Renal pelvis (tissue), 12 donors: ENCODE measurements around the gene BATF2. TPM values are rescaled to one million over a fixed set of nuclear protein-coding genes. Genes with fewer than 3 reads are reported as not detected.
"Not testable (repeated sequence)": the region's sequence is repeated elsewhere in the genome, so short reads cannot be mapped to it uniquely, and the experiment has no call there.

ENCODE experiments used
- DNase-seq: peaks from one replicate; pipeline ENCODE4 v3.0.0-alpha.2; 2013
- long read RNA-seq, 16 experiments: transcript quantifications; one replicate each; lab custom pipeline, GENCODE V29; 2026
- polyA plus RNA-seq, 3 donors: library from polyadenylated mRNA; unstranded; fragments of 120-200 nt; gene quantifications; one replicate each; pipeline ENCODE4 v1.2.1, GENCODE V29; 2013; ENCODE audit not compliant: insufficient read length in 3 of 3

Gene BATF2, protein sequence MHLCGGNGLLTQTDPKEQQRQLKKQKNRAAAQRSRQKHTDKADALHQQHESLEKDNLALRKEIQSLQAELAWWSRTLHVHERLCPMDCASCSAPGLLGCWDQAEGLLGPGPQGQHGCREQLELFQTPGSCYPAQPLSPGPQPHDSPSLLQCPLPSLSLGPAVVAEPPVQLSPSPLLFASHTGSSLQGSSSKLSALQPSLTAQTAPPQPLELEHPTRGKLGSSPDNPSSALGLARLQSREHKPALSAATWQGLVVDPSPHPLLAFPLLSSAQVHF
- 1 to 10 TPM; 3.1 to 3.2 (median 3.1) TPM for polyA plus RNA-seq
- long read RNA-seq, donor 1, partial matches to known transcripts = 0 of 2 reads
- long read RNA-seq, donor 1, other reads (novel, unspliced or antisense) = 0 of 2 reads
- long read RNA-seq, donor 2 = 0 reads
- long read RNA-seq, donor 3 = 0 reads
- long read RNA-seq, donor 4, partial matches to known transcripts = 0 of 2 reads
- long read RNA-seq, donor 4, other reads (novel, unspliced or antisense) = 0 of 2 reads
- long read RNA-seq, donor 5 = 0 reads
- long read RNA-seq, donor 6, partial matches to known transcripts = 0 of 5 reads
- long read RNA-seq, donor 6, other reads (novel, unspliced or antisense) = 0 of 5 reads
- long read RNA-seq, donor 7, partial matches to known transcripts = 0 of 3 reads
- long read RNA-seq, donor 7, other reads (novel, unspliced or antisense) = 0 of 3 reads
- long read RNA-seq, donor 8, partial matches to known transcripts = 0 of 2 reads
- long read RNA-seq, donor 8, other reads (novel, unspliced or antisense) = 0 of 2 reads
- long read RNA-seq, donor 9, partial matches to known transcripts = 107 of 111 reads
- long read RNA-seq, donor 9, other reads (novel, unspliced or antisense) = 0 of 111 reads
- long read RNA-seq, donor 10, partial matches to known transcripts = 0 of 5 reads
- long read RNA-seq, donor 10, other reads (novel, unspliced or antisense) = 0 of 5 reads
- long read RNA-seq, donor 11, partial matches to known transcripts = 0 of 2 reads
- long read RNA-seq, donor 11, other reads (novel, unspliced or antisense) = 0 of 2 reads
- long read RNA-seq, donor 12, partial matches to known transcripts = 0 of 3 reads
- long read RNA-seq, donor 12, other reads (novel, unspliced or antisense) = 0 of 3 reads
- long read RNA-seq, donor 13, partial matches to known transcripts = 0 of 4 reads
- long read RNA-seq, donor 13, other reads (novel, unspliced or antisense) = 0 of 4 reads
- long read RNA-seq, donor 14 = 0 reads
- long read RNA-seq, donor 15, partial matches to known transcripts = 0 of 5 reads
- long read RNA-seq, donor 15, other reads (novel, unspliced or antisense) = 0 of 5 reads
- long read RNA-seq, donor 16, partial matches to known transcripts = 0 of 6 reads
- long read RNA-seq, donor 16, other reads (novel, unspliced or antisense) = 0 of 6 reads

DNA sequence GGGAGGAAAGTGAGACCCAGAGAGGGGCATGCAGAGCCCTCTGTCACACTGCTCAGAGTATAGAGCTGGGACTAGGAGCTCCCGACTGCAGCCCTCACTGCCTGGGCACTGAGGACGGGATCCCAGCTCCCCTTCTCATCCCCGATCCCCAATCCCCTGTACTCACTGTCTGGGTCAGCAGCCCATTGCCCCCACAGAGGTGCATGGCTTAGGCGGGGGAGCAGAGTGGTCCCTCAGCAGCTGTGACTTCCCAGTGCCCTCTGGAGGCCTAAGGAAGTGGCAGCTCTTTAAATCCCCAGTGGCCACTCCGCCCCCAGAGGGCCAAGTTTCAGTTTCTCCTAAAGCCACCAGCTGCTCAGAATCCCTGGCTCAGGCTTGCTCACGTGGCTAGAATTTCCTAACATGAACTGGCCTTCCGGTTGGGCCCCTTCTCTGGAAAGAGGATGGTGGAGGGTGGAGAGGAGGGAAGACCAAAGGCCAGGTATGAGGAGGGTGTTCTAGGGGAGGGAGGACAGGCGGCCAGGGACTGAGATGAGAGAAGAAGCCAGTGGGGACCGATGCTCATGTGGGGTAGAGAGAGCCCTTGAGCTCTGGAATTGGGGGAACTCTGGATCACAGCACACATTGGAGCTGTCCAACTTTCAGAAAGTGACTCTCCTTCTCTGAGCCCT lies at the start of gene BATF2:
Gene BATF2, minus strand, starts transcription at position 262 of the 671 bp plus-strand sequence. Its CDS starts 57 bp downstream, at position 205.
- peak; percentile 86 for DNase-seq

DNA sequence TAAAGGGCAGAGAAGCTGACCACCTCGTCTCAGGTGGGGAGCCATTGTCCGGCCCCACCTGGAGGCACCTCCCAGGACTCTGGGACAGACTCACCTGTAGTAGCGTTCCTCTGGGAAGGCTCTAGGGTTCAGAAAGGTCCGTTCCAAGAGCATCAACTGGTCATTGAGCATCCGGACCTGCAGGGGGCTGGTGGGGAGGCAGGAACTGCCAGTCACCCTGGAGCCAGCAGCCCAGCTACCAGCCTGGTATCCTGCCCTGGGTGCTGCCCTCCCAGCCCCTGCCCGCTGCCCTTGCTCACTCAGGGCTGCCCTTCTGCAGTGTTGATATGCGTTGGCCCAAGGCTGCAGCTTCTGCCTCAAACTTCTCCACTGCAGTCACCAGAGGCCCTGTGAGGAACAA lies 49.0 kb upstream of the BATF2 start:
- no peak for DNase-seq

DNA sequence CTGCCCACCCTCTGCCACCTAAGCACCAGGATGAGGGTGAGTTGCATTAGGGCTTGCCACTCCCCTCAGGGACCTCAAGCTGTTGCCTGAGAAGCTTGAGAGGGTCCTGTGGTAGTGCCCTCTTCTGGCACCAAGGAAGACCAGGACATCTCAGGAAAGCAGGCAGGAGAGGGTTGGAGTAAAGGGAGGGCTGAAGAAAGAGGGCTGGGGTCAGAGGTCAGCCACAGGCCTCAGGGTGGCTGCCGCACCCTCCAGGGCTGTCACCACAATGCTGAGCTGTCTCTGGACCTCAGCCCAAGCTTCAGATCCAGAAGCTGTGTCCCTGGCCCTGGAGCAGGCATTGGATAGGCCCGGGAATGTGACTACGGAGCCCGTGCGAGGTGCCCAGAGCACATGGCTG lies 48.3 kb upstream of the BATF2 start:
- DNase-seq = no peak

DNA sequence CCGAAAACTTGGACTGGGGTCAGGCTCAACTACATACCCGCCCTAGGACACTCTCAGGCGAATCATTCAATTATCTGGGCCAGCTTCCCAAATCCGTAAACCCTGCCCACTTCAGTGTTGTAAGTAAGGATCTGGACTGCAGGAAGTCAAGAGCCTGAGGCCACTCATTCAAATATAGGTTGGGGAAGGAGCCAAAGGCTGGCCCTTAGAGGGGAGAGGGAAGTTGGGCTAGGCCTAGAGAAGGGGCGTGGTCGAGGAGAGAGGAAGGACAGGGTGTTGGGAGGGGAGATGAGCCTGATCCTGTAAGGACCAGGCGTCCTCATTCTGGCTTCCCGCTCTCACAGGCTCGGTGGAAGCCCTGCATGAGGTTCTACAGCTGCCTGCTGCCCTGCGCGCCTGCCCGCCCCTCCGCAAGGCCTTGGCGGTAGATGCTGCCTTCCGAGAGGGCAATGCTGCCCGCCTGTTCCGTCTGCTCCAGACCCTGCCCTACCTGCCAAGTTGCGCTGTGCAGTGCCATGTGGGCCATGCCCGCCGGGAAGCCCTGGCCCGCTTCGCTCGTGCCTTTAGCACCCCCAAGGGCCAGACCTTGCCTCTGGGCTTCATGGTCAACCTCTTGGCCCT lies 47.2 kb upstream of the BATF2 start:
- no peak for DNase-seq

DNA sequence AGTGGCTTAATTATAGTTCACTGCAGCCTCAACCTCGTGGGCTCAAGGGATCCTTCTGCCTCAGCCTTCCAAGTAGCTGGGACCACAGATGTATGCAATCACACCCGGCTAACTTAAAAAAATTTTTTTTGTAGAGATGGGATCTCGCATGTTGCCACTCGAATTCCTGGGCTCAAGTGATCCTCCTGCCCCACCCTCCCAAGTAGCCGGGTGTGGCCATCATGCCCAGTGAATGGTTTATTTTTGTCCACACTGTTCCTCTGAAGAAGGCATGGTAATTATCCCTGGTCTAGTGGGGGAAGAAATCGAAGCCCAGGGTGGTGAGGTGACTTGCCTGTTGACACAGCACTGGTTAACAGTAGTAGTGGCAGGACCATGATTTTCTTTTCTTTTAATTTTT lies 46.1 kb upstream of the BATF2 start:
- no peak for DNase-seq

DNA sequence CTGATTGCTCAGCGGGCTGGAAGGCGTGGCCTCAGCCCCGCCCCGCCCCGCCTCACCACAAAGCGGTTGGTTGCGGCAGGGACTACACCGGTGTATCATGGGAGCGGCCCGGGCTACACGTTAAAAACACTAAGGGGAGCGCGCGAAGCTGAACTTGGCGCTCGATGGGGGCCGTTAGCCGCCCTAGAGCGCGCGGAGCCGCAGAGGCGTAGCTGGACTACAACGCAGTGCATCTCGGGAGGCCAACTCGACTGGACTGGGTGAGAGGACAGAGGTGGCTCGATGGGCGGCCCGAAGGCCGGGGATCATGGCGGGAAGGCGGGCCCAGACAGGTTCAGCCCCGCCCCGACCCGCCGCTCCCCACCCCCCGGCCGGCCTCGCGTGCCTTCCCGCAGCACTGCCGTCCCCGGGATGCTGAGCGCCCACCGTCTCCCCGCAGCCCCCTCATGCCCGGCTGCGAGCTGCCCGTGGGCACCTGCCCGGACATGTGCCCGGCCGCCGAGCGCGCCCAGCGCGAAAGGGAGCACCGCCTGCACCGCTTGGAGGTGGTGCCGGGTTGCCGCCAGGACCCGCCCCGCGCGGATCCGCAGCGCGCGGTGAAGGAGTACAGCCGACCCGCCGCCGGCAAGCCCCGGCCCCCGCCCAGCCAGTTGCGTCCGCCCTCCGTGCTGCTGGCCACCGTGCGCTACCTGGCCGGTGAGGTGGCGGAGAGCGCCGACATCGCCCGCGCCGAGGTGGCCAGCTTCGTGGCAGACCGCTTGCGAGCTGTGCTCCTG lies 44.3 kb upstream of the BATF2 start, which contains the start of gene SAC3D1:
Gene SAC3D1, plus strand, starts transcription at position 364 of the 776 bp plus-strand sequence. Its CDS starts 83 bp downstream, at position 447.
- peak; percentile 93 for DNase-seq

DNA sequence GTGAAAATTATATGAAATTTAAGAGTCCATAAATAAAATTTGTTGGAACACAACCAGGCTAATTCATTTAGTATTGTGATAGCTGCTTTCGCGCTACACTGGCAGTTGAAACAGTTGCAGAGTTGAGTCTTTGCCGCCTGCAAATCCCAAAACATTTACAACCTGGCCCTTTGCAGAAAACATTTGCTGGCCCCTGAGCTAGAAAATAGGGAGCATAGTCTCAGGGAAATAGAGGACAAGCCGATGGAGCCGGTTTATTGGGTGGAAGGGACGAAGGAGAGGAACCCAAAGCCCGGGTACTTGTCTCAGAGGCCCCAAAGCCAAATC lies 43.7 kb upstream of the BATF2 start:
- no peak for DNase-seq

DNA sequence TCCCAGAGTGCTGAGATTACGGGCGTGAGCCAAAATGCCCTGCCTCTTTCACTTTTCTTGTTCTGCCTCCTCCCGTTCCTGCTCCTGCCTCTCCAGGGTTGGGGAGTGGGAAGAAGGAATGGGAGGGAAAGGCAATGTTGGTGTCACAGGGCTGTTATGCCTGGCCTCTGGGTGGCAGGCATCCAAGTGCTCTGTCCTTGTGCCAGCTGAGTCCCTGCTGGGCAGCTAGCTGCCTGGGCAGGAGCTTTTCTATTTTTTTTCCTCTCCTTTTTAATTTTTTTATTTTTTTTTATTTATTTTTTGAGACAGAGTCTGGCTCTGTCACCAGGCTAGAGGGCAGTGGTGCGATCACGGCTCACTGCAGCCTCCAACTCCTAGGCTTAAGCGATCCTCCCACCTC lies 40.2 kb upstream of the BATF2 start:
- no peak for DNase-seq

DNA sequence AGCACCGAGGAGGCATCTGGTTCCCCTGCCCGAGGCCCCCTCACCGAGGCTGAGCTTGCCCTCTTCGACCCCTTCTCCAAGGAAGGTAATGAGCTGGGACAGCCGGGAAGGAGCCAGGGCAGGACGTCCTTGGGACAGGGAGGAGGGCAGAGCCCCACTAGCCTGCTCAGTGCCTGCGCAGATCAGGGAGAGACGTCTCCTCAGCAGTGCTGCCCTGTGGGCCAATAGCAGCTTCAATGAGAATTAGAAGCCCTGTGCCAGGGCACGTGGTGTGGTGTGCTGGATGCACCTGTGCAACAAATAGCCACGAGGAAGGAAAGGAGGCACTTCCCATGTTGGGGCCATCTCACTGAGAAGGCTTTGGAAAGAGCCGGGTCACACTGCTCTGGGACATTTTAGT lies 38.8 kb upstream of the BATF2 start:
- DNase-seq = no peak

DNA sequence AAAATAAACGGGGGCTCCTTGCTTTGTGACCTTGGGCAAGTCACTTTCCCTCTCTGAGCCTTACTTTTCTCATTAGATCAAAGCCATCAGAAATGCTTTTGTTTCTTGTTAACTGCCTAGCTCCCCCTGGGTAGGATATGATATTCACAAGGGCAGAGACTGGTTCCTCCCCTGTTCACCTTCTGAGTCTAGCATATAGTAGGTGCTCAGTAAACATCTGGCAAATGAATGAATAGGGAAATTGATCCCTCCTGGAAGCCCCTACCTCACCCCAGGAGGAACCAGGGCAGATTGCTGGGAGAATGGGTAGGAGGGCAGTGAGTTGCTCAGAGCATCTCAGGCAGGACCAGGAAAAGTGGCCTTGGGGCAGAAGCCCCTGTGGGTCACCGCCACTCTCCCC lies 37.7 kb upstream of the BATF2 start:
- no peak for DNase-seq

DNA sequence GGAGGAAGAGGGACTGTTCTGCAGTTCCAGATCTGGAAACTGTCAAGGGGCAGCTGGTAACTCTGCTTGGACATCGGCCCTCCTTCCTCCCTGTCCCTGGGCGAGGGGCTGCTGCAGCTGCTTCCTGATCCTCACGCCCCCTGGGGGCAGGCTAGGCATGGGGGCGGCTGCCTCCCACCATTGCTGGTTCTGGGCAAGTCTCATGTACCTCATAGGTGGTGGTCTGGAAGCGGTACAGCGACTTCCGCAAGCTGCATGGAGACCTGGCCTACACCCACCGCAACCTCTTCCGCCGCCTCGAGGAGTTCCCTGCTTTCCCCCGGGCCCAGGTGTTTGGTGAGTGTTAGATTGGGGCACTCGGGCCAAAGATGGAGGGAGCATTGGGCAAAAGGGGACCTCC lies 35.4 kb upstream of the BATF2 start:
- DNase-seq = no peak

DNA sequence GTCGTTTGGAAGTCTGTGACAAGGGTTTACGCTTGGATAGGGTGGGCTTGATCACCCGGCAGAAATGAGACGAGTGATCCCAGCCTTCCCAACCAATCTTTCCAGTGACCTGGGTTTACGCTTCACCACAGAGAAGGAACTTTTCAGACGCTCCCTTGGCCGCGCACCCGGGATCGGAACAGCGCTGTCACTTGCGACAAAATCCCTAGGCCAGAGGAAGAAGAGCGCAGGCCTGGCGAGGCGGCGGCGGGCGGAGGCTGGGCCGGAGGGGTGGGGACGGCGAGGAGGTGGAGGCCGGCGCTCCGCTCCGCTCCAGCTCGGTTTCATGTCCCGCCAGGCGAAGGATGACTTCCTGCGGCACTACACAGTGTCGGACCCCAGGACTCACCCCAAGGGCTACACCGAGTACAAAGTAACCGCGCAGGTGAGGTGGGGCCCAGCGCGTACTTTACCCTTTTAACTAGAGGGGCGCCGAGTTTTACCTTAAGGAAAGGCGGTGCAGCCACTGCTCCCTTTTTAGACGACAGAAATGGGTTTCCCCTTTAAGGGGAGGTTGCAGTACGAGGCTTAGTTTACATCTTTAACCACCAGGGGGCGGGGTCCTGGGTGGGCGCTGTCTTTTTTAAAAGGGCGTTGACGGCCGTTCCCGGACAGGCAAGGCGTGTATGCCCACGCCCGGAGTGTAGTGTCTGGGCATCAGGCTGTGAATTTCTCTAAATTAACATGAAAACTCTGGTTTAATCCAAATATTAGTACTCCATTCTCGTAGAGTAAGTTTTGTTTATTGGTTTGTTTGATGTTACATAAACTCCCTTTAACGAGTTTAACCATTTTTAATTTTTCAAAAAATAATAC lies 30.7 kb upstream of the BATF2 start, which contains the start of gene SNX15:
Gene SNX15, plus strand, starts transcription at position 227 of the 855 bp plus-strand sequence. Its CDS starts 99 bp downstream, at position 326.
- DNase-seq = peak; percentile 98

DNA sequence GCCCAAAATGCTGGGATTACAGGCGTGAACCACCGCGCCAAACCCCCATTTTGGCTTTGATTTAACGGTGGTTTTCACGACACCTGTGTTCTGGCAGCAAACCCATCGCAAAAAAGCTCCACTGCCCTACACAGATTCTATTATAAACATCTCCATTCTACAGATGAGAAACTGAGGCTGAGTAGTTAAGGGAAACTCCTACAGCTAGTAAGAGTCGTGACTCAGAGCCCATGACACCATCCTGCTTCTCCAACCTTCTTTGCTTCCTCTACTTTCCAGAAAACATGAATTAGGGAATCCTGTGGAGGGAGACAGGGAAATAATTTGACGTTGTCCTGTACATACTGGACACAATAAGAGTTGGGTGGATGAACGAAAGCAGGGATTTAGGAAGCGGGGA lies 30.0 kb upstream of the BATF2 start:
- no peak for DNase-seq

DNA sequence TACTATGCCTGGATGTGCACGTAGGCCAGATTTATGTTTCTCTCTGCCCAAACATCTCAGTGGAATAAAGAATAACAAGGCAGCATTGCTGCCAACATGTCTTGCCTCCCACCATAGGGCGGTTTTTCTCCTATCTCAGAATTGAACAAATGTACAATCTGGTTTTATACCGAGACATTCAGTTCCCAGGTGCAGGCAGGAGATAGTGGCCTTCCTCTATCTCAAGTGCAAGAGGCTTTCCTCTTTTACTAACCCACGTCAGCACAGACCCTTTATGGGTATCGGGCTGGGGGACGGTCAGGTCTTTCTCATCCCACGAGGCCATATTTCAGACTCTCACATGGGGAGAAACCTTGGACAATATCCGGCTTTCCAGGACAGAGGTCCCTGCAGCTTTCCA lies 26.7 kb upstream of the BATF2 start:
- not testable (repeated sequence) for DNase-seq

DNA sequence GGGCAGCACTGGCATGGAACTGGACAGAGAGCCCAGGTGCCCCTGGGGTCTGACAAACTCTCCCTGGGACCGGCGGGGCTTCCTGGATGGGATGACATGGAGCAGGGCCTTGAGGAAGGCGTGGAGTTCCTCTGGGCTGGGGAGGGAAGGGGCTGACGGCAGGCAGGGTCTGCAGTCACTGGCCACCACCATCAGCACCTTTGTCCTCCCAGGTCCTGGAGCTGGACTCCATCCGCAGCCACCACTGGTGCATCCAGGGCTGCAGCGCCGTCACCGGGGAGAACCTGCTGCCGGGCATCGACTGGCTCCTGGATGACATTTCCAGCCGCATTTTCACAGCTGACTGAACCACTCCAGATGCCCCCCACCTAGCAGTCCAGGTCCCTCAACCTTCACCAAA lies 24.7 kb upstream of the BATF2 start:
- DNase-seq = no peak

DNA sequence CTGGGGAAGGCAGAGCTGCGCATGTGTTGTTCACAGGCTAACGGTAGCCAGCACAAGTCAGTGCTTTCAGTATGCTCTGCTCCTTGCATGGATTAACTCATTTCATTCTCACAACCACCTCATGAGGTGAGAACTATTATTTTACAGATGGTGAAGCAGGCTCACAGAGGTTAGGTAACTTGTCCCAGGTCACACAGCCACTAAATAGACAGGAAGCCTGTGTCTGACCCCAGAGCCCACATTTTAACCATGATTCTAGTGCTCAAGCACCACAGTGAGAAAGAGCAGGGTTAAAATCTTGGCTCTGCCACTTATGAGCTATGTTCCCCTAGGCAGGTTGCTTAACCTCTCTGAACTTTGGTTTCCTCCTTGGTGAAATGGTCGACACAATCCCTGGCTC lies 24.2 kb upstream of the BATF2 start:
- DNase-seq = no peak

DNA sequence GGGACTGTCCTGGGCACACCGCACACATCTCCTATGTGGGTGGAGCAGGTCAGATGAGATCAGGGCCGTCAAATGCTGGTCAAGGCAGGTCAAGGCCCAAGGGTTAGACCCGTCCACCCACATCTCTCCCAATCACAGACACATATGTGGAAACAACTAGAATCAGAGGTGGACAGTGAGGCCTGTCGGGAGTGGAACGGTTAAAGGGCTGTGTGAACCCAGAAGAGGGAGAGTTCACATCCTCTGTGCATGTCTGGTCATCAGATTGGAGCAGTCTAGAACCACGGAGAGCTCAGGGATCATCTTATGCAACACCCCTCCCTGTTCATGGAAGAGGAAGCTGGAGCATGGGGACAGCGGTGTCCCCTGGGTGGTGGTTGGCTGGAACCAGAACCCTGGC lies 23.1 kb upstream of the BATF2 start:
- no peak for DNase-seq

DNA sequence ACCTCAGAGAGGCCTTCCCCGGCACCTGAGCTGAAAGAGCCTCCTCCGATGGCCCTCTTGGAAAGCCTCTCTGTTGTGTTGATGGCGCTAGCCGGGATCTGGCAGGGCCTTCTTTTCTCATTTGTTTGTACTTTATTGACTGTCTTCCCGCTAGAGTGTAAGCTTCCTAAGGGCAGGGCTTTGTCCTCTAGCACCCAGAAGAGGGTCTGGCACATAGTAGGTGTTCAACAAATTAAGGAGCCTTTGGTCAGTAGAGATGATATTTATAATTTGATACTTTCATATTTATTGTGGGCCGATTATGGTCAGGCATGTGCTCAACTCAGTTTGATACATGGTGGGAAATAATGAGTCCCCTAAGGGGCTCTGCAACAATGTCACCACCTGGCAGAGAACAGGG lies 21.2 kb upstream of the BATF2 start:
- DNase-seq = no peak

DNA sequence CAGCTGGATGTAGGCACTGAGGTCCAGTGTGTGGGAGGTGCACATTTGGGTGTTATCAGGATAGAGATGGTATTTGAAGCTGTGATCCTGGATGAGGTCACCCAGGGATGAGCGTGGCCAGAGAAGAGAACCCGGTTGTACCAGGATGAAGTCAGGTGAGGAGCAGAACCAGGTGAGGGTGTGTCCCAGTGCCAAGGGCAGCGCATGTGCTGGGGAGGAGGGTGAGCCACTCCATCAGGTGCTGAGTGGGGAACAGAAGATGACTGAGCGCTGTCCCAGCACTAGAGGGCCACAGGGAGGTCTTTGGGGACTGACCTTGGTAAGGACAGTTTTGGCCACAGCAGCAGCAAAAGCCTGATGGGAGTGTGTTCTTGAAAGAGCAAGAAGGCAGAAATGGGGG lies 19.9 kb upstream of the BATF2 start:
- DNase-seq = no peak
